ENCODE results near the gene PTPN22. TPM values are rescaled to one million over a fixed set of nuclear protein-coding genes. Genes with fewer than 3 reads are reported as not detected.
"Not testable (repeated sequence)": the region's sequence is repeated elsewhere in the genome, so short reads cannot be mapped to it uniquely, and the experiment has no call there.

Gene PTPN22
- total RNA-seq, 2 donors from 2014 or later, result 2.9 to 4.6 TPM

- ATAC-seq (no peak), DNase-seq (no peak)
- Histone ChIP-seq H3K4me1 (no peaks in the 10 kb centered on the region), H3K9me3 (no peaks in the 10 kb centered on the region), H3K27ac (no peak overlapping the region), H3K27me3 (no peaks in the 10 kb centered on the region), H3K36me3 (replicated peaks in 1 of 2; ENCODE audit: insufficient read depth in 1 of 2, low read depth in 2 of 2) (no peaks in the 10 kb centered on the region), H3K4me3 (no peak overlapping the region)
- intact Hi-C loops (cut with DNase I), result no loop called here
- WGBS, 2 donors, result 82 to 85% methylated on average over 1 of the region's 1 CpG
- TF ChIP-seq CTCF (IDR thresholded peaks at IDR 0.05) (no peak), POLR2A (IDR thresholded peaks at IDR 0.05) (no peak)
Measured at GRCh38 chr1:113854234-113854633, 17.3 kb downstream of the PTPN22 start.

GRCh38 chr1:113852694-113853093 lies 18.8 kb downstream of the PTPN22 start:
- H3K27me3 ChIP-seq; intact Hi-C loops (cut with DNase I); ATAC-seq; H3K4me3 ChIP-seq; H3K27ac ChIP-seq; H3K36me3 ChIP-seq (replicated peaks in 1 of 2; ENCODE audit: insufficient read depth in 1 of 2, low read depth in 2 of 2); H3K9me3 ChIP-seq; H3K4me1 ChIP-seq; DNase-seq: not testable (repeated sequence)
- 71 to 84% methylated on average over 6 of the region's 6 CpGs for WGBS, 2 donors

GRCh38 chr1:113850127-113850796 lies 21.2 kb downstream of the PTPN22 start:
- DNase-seq (no peak), ATAC-seq (no peak)
- TF ChIP-seq CTCF (IDR thresholded peaks at IDR 0.05) (no peak), POLR2A (IDR thresholded peaks at IDR 0.05) (no peak)
- no peaks in the 10 kb centered on the region for H3K27me3 ChIP-seq
- H3K36me3 ChIP-seq (replicated peaks in 1 of 2; ENCODE audit: insufficient read depth in 1 of 2, low read depth in 2 of 2), result no peaks in the 10 kb centered on the region
- no peak overlapping the region for H3K27ac ChIP-seq
- WGBS, 2 donors, result 63 to 73% methylated on average over 3 of the region's 3 CpGs
- no peaks in the 10 kb centered on the region for H3K4me1 ChIP-seq
- no peaks in the 10 kb centered on the region for H3K9me3 ChIP-seq
- intact Hi-C loops (cut with DNase I), result no loop called here
- H3K4me3 ChIP-seq, result no peak overlapping the region

GRCh38 chr1:113849072-113849471 lies 22.4 kb downstream of the PTPN22 start:
- TF ChIP-seq CTCF (IDR thresholded peaks at IDR 0.05) (no peak), POLR2A (IDR thresholded peaks at IDR 0.05) (no peak)
- H3K36me3 ChIP-seq (replicated peaks in 1 of 2; ENCODE audit: insufficient read depth in 1 of 2, low read depth in 2 of 2), result no peaks in the 10 kb centered on the region
- H3K27ac ChIP-seq, result no peak overlapping the region
- no peaks in the 10 kb centered on the region for H3K9me3 ChIP-seq
- no peak overlapping the region for H3K4me3 ChIP-seq
- intact Hi-C loops (cut with DNase I), result no loop called here
- no peaks in the 10 kb centered on the region for H3K4me1 ChIP-seq
- ATAC-seq, result no peak
- DNase-seq, result no peak
- no peaks in the 10 kb centered on the region for H3K27me3 ChIP-seq

GRCh38 chr1:113846391-113847035 lies 25.0 kb downstream of the PTPN22 start:
- Histone ChIP-seq H3K4me1 (no peaks in the 10 kb centered on the region), H3K36me3 (replicated peaks in 1 of 2; ENCODE audit: insufficient read depth in 1 of 2, low read depth in 2 of 2) (no peaks in the 10 kb centered on the region), H3K4me3 (no peak overlapping the region), H3K27me3 (no peaks in the 10 kb centered on the region), H3K27ac (no peak overlapping the region), H3K9me3 (no peaks in the 10 kb centered on the region)
- TF ChIP-seq POLR2A (IDR thresholded peaks at IDR 0.05) (no peak), CTCF (IDR thresholded peaks at IDR 0.05) (no peak)
- ATAC-seq, result no peak
- 63 to 68% methylated on average over 2 of the region's 2 CpGs for WGBS, 2 donors
- intact Hi-C loops (cut with DNase I), result no loop called here
- no peak for DNase-seq
